ENCODE measurements around the gene HSD3B7.

Gene HSD3B7

GRCh38 chr16:30980434-30980833 lies 4.6 kb upstream of the HSD3B7 start:
- TF ChIP-seq CTCF (IDR thresholded peaks at IDR 0.05; ENCODE audit: extremely low read depth, insufficient read depth, missing control alignments) = no peak
- in situ Hi-C loops (cut with MboI; ENCODE audit: low pct_unique_long_range_greater_than_20kb, low sequenced_read_pairs, unreplicated experiment) = no loop called here
- no peak for DNase-seq (ENCODE audit: low spot score)

GRCh38 chr16:30980959-30981358 lies 4.0 kb upstream of the HSD3B7 start:
- no peak for TF ChIP-seq CTCF (IDR thresholded peaks at IDR 0.05; ENCODE audit: extremely low read depth, insufficient read depth, missing control alignments)
- in situ Hi-C loops (cut with MboI; ENCODE audit: low pct_unique_long_range_greater_than_20kb, low sequenced_read_pairs, unreplicated experiment) = no loop called here
- no peak for DNase-seq (ENCODE audit: low spot score)

- TF ChIP-seq CTCF (IDR thresholded peaks at IDR 0.05; ENCODE audit: extremely low read depth, insufficient read depth, missing control alignments) = no peak
- DNase-seq (ENCODE audit: low spot score) = no peak
- in situ Hi-C loops (cut with MboI; ENCODE audit: low pct_unique_long_range_greater_than_20kb, low sequenced_read_pairs, unreplicated experiment) = no loop called here
These were observed 2.3 kb upstream of the HSD3B7 start for GRCh38 chr16:30982548-30983288.

- no peak for DNase-seq (ENCODE audit: low spot score)
- in situ Hi-C loops (cut with MboI; ENCODE audit: low pct_unique_long_range_greater_than_20kb, low sequenced_read_pairs, unreplicated experiment) = no loop called here
- no peak for TF ChIP-seq CTCF (IDR thresholded peaks at IDR 0.05; ENCODE audit: extremely low read depth, insufficient read depth, missing control alignments)
These were observed 1.6 kb upstream of the HSD3B7 start for GRCh38 chr16:30983289-30983889.

- in situ Hi-C loops (cut with MboI; ENCODE audit: low pct_unique_long_range_greater_than_20kb, low sequenced_read_pairs, unreplicated experiment) = no loop called here
- no peak for TF ChIP-seq CTCF (IDR thresholded peaks at IDR 0.05; ENCODE audit: extremely low read depth, insufficient read depth, missing control alignments)
- DNase-seq (ENCODE audit: low spot score) = no peak
These were observed 953 bp upstream of the HSD3B7 start for GRCh38 chr16:30983898-30984610.

GRCh38 chr16:30985401-30986128 lies 558 bp downstream of the HSD3B7 start:
- in situ Hi-C loops (cut with MboI; ENCODE audit: low pct_unique_long_range_greater_than_20kb, low sequenced_read_pairs, unreplicated experiment) = no loop called here
- no peak for DNase-seq (ENCODE audit: low spot score)
- TF ChIP-seq CTCF (IDR thresholded peaks at IDR 0.05; ENCODE audit: extremely low read depth, insufficient read depth, missing control alignments) = peak; percentile 11
